ENCODE results near the gene TMEFF2.
"Not testable (repeated sequence)": the region's sequence is repeated elsewhere in the genome, so short reads cannot be mapped to it uniquely, and the experiment has no call there.

The TMEFF2 gene

DNA sequence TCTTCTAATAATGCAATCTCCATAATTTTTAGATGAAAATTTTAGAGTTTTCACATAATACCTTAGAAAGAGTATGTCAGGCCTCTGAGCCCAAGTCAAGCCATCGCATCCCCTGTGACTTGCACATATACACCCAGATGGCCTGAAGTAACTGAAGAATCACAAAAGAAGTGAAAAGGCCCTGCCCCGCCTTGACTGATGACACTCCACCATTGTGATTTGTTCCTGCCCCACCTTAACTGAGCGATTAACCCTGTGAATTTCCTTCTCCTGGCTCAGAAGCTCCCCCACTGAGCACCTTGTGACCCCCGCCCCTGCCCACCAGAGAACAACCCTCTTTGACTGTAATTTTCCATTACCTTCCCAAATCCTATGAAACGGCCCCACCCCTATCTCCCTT, 64.4 kb downstream of the TMEFF2 start:
- CTCF ChIA-PET; H3K4me1 ChIP-seq (ENCODE audit: control extremely low read depth in 1 of 4, control insufficient read depth in 4 of 4, insufficient read depth in 4 of 4, low read length in 3 of 4); POLR2A ChIA-PET; H3K36me3 ChIP-seq (ENCODE audit: control insufficient read depth in 4 of 4, insufficient read depth in 4 of 4, low read length in 3 of 4); H3K4me3 ChIP-seq (ENCODE audit: control insufficient read depth in 1 of 7, extremely low read depth in 1 of 7, insufficient read depth in 4 of 7, low read depth in 2 of 7, low read length in 6 of 7); H3K9me3 ChIP-seq (ENCODE audit: control extremely low read depth in 1 of 5, control insufficient read depth in 4 of 5, insufficient read depth in 2 of 5, low read depth in 1 of 5, low read length in 4 of 5); H3K27me3 ChIP-seq (replicated peaks in 2 of 5; ENCODE audit: control insufficient read depth in 4 of 5, insufficient read depth in 5 of 5, low read length in 4 of 5); H3K27ac ChIP-seq (ENCODE audit: insufficient read depth in 1 of 2, low read depth in 1 of 2, low read length in 2 of 2, poor library complexity in 1 of 2, severe bottlenecking in 2 of 2); DNase-seq: not testable (repeated sequence)
- WGBS (ENCODE audit: insufficient coverage), result 100% methylated on average over 3 of the region's 5 CpGs

DNA sequence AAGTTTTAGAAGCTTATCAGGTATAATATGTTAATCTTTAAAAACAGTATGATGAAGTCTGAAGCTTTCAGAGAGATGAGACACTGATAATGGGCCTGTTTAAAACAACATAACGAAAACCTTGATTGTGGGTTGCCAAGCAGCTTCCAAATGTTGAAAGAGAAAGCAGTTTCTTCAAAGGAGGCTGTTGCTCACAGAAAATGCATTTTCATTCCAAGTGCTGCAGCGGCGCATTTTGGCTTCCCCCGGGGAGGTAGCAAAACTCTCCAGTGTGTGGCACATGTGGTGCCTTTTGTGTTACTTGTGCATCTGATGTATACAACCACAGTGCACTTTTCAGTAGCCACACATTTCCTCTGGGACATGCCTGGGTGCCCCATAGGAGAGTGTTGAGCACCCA, 66.1 kb downstream of the TMEFF2 start:
- Histone ChIP-seq H3K4me1 (ENCODE audit: control extremely low read depth in 1 of 4, control insufficient read depth in 4 of 4, insufficient read depth in 4 of 4, low read length in 3 of 4) (no peaks in the 10 kb centered on the region), H3K9me3 (ENCODE audit: control extremely low read depth in 1 of 5, control insufficient read depth in 4 of 5, insufficient read depth in 2 of 5, low read depth in 1 of 5, low read length in 4 of 5) (no peaks in the 10 kb centered on the region), H3K4me3 (ENCODE audit: control insufficient read depth in 1 of 7, extremely low read depth in 1 of 7, insufficient read depth in 4 of 7, low read depth in 2 of 7, low read length in 6 of 7) (no peak overlapping the region), H3K27me3 (replicated peaks in 2 of 5; ENCODE audit: control insufficient read depth in 4 of 5, insufficient read depth in 5 of 5, low read length in 4 of 5) (no peaks in the 10 kb centered on the region), H3K36me3 (ENCODE audit: control insufficient read depth in 4 of 4, insufficient read depth in 4 of 4, low read length in 3 of 4) (no peaks in the 10 kb centered on the region), H3K27ac (ENCODE audit: insufficient read depth in 1 of 2, low read depth in 1 of 2, low read length in 2 of 2, poor library complexity in 1 of 2, severe bottlenecking in 2 of 2) (no peak overlapping the region)
- ChIA-PET CTCF (no interaction called here), POLR2A (no interaction called here)
- 75% methylated on average over 1 of the region's 4 CpGs for WGBS (ENCODE audit: insufficient coverage)
- DNase-seq, result peak in 2 of 3 donors; percentile 35

DNA sequence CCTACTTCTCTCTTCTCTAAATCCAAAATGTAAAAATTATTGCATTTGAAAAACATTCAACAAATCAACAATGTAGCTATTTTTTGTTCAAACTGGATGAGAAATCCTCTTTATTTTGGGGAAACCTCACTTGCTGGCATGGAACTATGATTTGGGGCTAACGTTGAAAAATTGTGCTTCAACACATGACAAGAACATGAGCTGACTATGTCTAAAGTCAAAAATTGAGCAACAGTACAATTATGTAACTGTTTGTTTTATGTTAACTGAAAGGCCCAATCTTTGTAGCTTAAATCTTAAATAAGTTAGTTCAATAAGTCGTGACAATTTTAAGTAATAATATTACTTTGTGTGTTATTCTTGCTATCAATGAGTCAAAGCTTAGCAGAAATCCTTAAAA, 67.3 kb downstream of the TMEFF2 start:
- Histone ChIP-seq H3K36me3 (ENCODE audit: control insufficient read depth in 4 of 4, insufficient read depth in 4 of 4, low read length in 3 of 4) (no peaks in the 10 kb centered on the region), H3K9me3 (ENCODE audit: control extremely low read depth in 1 of 5, control insufficient read depth in 4 of 5, insufficient read depth in 2 of 5, low read depth in 1 of 5, low read length in 4 of 5) (no peaks in the 10 kb centered on the region), H3K4me1 (ENCODE audit: control extremely low read depth in 1 of 4, control insufficient read depth in 4 of 4, insufficient read depth in 4 of 4, low read length in 3 of 4) (no peaks in the 10 kb centered on the region), H3K27ac (ENCODE audit: insufficient read depth in 1 of 2, low read depth in 1 of 2, low read length in 2 of 2, poor library complexity in 1 of 2, severe bottlenecking in 2 of 2) (no peak overlapping the region), H3K4me3 (ENCODE audit: control insufficient read depth in 1 of 7, extremely low read depth in 1 of 7, insufficient read depth in 4 of 7, low read depth in 2 of 7, low read length in 6 of 7) (no peak overlapping the region), H3K27me3 (replicated peaks in 2 of 5; ENCODE audit: control insufficient read depth in 4 of 5, insufficient read depth in 5 of 5, low read length in 4 of 5) (no peaks in the 10 kb centered on the region)
- CTCF ChIA-PET, result no interaction called here
- POLR2A ChIA-PET, result no interaction called here
- no peak for DNase-seq
- WGBS (ENCODE audit: insufficient coverage), result 89% methylated on average over 1 of the region's 2 CpGs

DNA sequence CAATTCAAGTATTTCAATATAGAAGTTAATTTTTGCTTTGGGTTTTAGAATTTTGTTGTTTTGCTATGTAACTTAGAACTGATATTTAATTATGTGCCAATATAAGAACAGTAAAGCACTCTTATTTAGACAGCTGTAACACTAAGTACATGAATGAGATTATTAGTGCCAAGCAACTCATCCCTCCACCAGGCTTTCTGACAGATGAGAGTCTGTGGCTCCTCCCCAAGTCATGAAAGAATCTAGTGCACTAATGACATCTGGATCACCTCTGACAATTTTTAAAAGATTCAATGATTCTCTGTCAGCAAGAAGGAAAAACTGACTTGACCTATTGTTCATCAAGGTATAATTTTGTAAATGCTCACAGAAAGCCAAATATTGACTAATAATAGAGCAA, 67.8 kb downstream of the TMEFF2 start:
- no peak for DNase-seq
- no peaks in the 10 kb centered on the region for H3K9me3 ChIP-seq (ENCODE audit: control extremely low read depth in 1 of 5, control insufficient read depth in 4 of 5, insufficient read depth in 2 of 5, low read depth in 1 of 5, low read length in 4 of 5)
- no peaks in the 10 kb centered on the region for H3K36me3 ChIP-seq (ENCODE audit: control insufficient read depth in 4 of 4, insufficient read depth in 4 of 4, low read length in 3 of 4)
- ChIA-PET POLR2A (no interaction called here), CTCF (no interaction called here)
- no peaks in the 10 kb centered on the region for H3K4me1 ChIP-seq (ENCODE audit: control extremely low read depth in 1 of 4, control insufficient read depth in 4 of 4, insufficient read depth in 4 of 4, low read length in 3 of 4)
- no peak overlapping the region for H3K4me3 ChIP-seq (ENCODE audit: control insufficient read depth in 1 of 7, extremely low read depth in 1 of 7, insufficient read depth in 4 of 7, low read depth in 2 of 7, low read length in 6 of 7)
- H3K27ac ChIP-seq (ENCODE audit: insufficient read depth in 1 of 2, low read depth in 1 of 2, low read length in 2 of 2, poor library complexity in 1 of 2, severe bottlenecking in 2 of 2), result no peak overlapping the region
- no peaks in the 10 kb centered on the region for H3K27me3 ChIP-seq (replicated peaks in 2 of 5; ENCODE audit: control insufficient read depth in 4 of 5, insufficient read depth in 5 of 5, low read length in 4 of 5)

DNA sequence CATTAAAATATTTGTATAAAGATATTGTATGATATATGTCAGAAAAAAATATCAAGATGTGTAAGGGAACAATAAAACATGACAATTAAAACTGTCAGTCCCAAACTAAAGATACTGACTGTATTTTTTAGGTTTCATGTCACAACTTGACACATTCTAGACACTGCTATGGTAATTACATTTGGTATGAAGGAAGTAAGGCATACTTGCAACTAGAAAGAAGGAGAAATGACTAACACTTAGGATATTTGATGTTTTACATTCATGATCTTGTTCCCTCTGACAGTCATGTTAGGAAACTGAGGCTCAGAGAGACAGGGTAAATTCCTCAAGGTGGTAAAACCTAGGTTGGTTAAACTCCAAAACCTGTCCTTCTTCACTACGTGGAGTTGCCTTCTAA, 68.3 kb downstream of the TMEFF2 start:
- ChIA-PET CTCF (no interaction called here), POLR2A (no interaction called here)
- no peaks in the 10 kb centered on the region for H3K36me3 ChIP-seq (ENCODE audit: control insufficient read depth in 4 of 4, insufficient read depth in 4 of 4, low read length in 3 of 4)
- DNase-seq, result no peak
- no peak overlapping the region for H3K4me3 ChIP-seq (ENCODE audit: control insufficient read depth in 1 of 7, extremely low read depth in 1 of 7, insufficient read depth in 4 of 7, low read depth in 2 of 7, low read length in 6 of 7)
- H3K27ac ChIP-seq (ENCODE audit: insufficient read depth in 1 of 2, low read depth in 1 of 2, low read length in 2 of 2, poor library complexity in 1 of 2, severe bottlenecking in 2 of 2), result no peak overlapping the region
- H3K4me1 ChIP-seq (ENCODE audit: control extremely low read depth in 1 of 4, control insufficient read depth in 4 of 4, insufficient read depth in 4 of 4, low read length in 3 of 4), result no peaks in the 10 kb centered on the region
- no peaks in the 10 kb centered on the region for H3K27me3 ChIP-seq (replicated peaks in 2 of 5; ENCODE audit: control insufficient read depth in 4 of 5, insufficient read depth in 5 of 5, low read length in 4 of 5)
- no peaks in the 10 kb centered on the region for H3K9me3 ChIP-seq (ENCODE audit: control extremely low read depth in 1 of 5, control insufficient read depth in 4 of 5, insufficient read depth in 2 of 5, low read depth in 1 of 5, low read length in 4 of 5)
- WGBS (ENCODE audit: insufficient coverage), result 0% methylated on average over 1 of the region's 1 CpG

DNA sequence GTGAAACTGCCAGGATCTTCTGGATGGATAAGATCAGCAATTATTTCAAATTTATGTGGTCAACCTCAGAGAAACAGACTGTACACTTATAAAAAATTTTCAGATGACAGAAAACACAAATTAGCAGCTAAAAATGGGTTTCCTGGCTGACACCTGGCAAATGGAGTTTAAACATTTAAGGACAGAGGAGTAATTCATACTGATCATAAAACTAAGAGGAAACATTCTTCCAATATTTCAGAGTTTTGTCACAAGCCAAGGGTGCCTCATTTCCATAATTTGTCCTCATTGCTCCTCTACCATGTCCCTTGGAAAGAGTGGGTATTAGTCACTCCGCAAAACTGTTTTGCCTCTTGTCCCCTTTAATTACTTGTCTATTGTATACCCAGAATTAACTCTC, 70.2 kb downstream of the TMEFF2 start:
- Histone ChIP-seq H3K27ac (ENCODE audit: insufficient read depth in 1 of 2, low read depth in 1 of 2, low read length in 2 of 2, poor library complexity in 1 of 2, severe bottlenecking in 2 of 2) (no peak overlapping the region), H3K9me3 (ENCODE audit: control extremely low read depth in 1 of 5, control insufficient read depth in 4 of 5, insufficient read depth in 2 of 5, low read depth in 1 of 5, low read length in 4 of 5) (no peaks in the 10 kb centered on the region), H3K4me3 (ENCODE audit: control insufficient read depth in 1 of 7, extremely low read depth in 1 of 7, insufficient read depth in 4 of 7, low read depth in 2 of 7, low read length in 6 of 7) (no peak overlapping the region), H3K36me3 (ENCODE audit: control insufficient read depth in 4 of 4, insufficient read depth in 4 of 4, low read length in 3 of 4) (no peaks in the 10 kb centered on the region), H3K27me3 (replicated peaks in 2 of 5; ENCODE audit: control insufficient read depth in 4 of 5, insufficient read depth in 5 of 5, low read length in 4 of 5) (no peaks in the 10 kb centered on the region), H3K4me1 (ENCODE audit: control extremely low read depth in 1 of 4, control insufficient read depth in 4 of 4, insufficient read depth in 4 of 4, low read length in 3 of 4) (peaks cover 0 to 6% (median 0%) of the 10 kb centered on the region in 4 experiments)
- ChIA-PET POLR2A (no interaction called here), CTCF (no interaction called here)
- no peak for DNase-seq
- WGBS (ENCODE audit: insufficient coverage), result no CpG with 5 or more reads among the region's 1 CpG

DNA sequence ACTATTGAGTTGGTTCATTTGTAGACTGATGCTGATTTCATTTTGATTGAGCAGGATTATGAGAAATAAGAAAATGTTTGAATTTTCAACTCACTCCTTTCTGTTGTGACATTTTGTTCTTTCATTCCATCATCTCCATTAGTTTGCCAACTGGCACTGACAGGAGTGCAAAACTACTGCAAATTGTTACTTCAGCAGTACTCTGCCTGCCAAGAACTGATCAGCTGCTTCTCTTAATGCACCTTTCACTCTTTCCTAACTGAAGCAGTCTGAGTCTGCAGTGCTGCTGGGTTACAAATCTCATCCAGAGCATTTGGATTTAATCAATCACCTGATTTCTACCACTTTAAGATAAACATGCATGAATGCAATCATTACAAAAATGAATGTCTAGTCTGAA, 70.9 kb downstream of the TMEFF2 start:
- H3K36me3 ChIP-seq (ENCODE audit: control insufficient read depth in 4 of 4, insufficient read depth in 4 of 4, low read length in 3 of 4), result no peaks in the 10 kb centered on the region

DNA sequence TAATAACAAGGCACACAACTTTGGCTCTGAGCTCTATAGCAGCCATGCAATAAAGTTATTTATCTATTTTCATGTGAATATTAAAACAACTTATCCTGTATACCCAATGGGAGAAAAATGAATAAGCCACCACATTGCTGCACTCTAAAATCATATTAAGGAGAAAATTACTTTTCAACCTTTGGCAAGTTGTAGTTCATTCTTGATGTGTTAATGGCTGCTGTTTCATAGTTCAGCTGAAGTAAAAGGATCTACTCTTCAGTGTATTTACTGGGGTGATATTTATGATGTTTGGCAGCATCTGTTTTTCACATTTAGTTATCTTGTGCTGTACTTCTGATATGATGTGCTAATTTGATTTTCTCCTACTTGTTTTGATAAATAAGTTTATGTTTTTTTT, 71.8 kb downstream of the TMEFF2 start:
- H3K27me3 ChIP-seq (replicated peaks in 2 of 5; ENCODE audit: control insufficient read depth in 4 of 5, insufficient read depth in 5 of 5, low read length in 4 of 5), result no peaks in the 10 kb centered on the region
- DNase-seq, result no peak
- ChIA-PET CTCF (no interaction called here), POLR2A (no interaction called here)
- no peaks in the 10 kb centered on the region for H3K36me3 ChIP-seq (ENCODE audit: control insufficient read depth in 4 of 4, insufficient read depth in 4 of 4, low read length in 3 of 4)
- no peaks in the 10 kb centered on the region for H3K9me3 ChIP-seq (ENCODE audit: control extremely low read depth in 1 of 5, control insufficient read depth in 4 of 5, insufficient read depth in 2 of 5, low read depth in 1 of 5, low read length in 4 of 5)
- H3K27ac ChIP-seq (ENCODE audit: insufficient read depth in 1 of 2, low read depth in 1 of 2, low read length in 2 of 2, poor library complexity in 1 of 2, severe bottlenecking in 2 of 2), result no peak overlapping the region
- peaks cover 0 to 7% (median 0%) of the 10 kb centered on the region in 4 experiments for H3K4me1 ChIP-seq (ENCODE audit: control extremely low read depth in 1 of 4, control insufficient read depth in 4 of 4, insufficient read depth in 4 of 4, low read length in 3 of 4)
- H3K4me3 ChIP-seq (ENCODE audit: control insufficient read depth in 1 of 7, extremely low read depth in 1 of 7, insufficient read depth in 4 of 7, low read depth in 2 of 7, low read length in 6 of 7), result no peak overlapping the region

More for the DNA sequence above, 70.9 kb downstream of the TMEFF2 start:
- no peak for DNase-seq
- ChIA-PET CTCF (no interaction called here), POLR2A (no interaction called here)
- H3K27me3 ChIP-seq (replicated peaks in 2 of 5; ENCODE audit: control insufficient read depth in 4 of 5, insufficient read depth in 5 of 5, low read length in 4 of 5), result no peaks in the 10 kb centered on the region
- no peaks in the 10 kb centered on the region for H3K9me3 ChIP-seq (ENCODE audit: control extremely low read depth in 1 of 5, control insufficient read depth in 4 of 5, insufficient read depth in 2 of 5, low read depth in 1 of 5, low read length in 4 of 5)
- no peak overlapping the region for H3K4me3 ChIP-seq (ENCODE audit: control insufficient read depth in 1 of 7, extremely low read depth in 1 of 7, insufficient read depth in 4 of 7, low read depth in 2 of 7, low read length in 6 of 7)
- peaks cover 0 to 7% (median 0%) of the 10 kb centered on the region in 4 experiments for H3K4me1 ChIP-seq (ENCODE audit: control extremely low read depth in 1 of 4, control insufficient read depth in 4 of 4, insufficient read depth in 4 of 4, low read length in 3 of 4)
- H3K27ac ChIP-seq (ENCODE audit: insufficient read depth in 1 of 2, low read depth in 1 of 2, low read length in 2 of 2, poor library complexity in 1 of 2, severe bottlenecking in 2 of 2), result no peak overlapping the region

Measured in common myeloid progenitor, CD34-positive (primary cell).